GM12878 (cell line): Measurements from ENCODE around the gene CHST13. TPM values are rescaled to one million over a fixed set of nuclear protein-coding genes. Genes with fewer than 3 reads are reported as not detected.
A peak's percentile ranks its signal among the peaks of the same experiment; 100 is the strongest.

Source experiments
- ATAC-seq: fragments of 200-7000 bp; cut with Tn5 transposase; 3 replicates; pipeline ENCODE4 v1.9.1; 2020; ENCODE audit warnings: mild to moderate bottlenecking, moderate library complexity
- BruUV-seq: library from RNA; stranded (reverse); fragments of 400-500 nt; replicated peaks from 2 replicates; lab custom pipeline; 2021; lab: Mats Ljungman, UMichigan
- CTCF ChIA-PET: fragments of 300-600 bp; sonication (Branson Sonifier 250); formaldehyde crosslinking; extraction: SDS; loops from one replicate; lab custom pipeline; 2021; ENCODE audit warnings: inconsistent platforms; lab: Yijun Ruan, JAX
- POLR2A ChIA-PET: fragments of 350-600 bp; formaldehyde crosslinking; extraction: SDS; loops from one replicate; lab custom pipeline; 2021; ENCODE audit warnings: inconsistent platforms; lab: Charles Lee
- RAD21 ChIA-PET: fragments of 300-600 bp; sonication (Branson Sonifier 250); formaldehyde crosslinking; loops from one replicate; lab custom pipeline; 2023; ENCODE audit warnings: antibody characterized with exemption; ENCODE audit not compliant: unreplicated experiment; lab: Charles Lee
- SMC1A ChIA-PET: fragments of 300-600 bp; sonication (Branson Sonifier 250); formaldehyde crosslinking; loops from one replicate; lab custom pipeline; 2023; ENCODE audit not compliant: unreplicated experiment, uncharacterized antibody; lab: Charles Lee
- DNase-seq: peaks from one replicate; pipeline ENCODE4 v3.0.0-alpha.2; 2011; ENCODE audit warnings: low read depth, low spot score
- FAIRE-seq: peaks from 3 replicates; lab custom pipeline; 2011; peaks lifted over from hg19 to GRCh38; lab: Jason Lieb, UNC
- H2AFZ ChIP-seq: 2 replicates; pipeline ENCODE4 v1.6.0; 2011; ENCODE audit warnings: low read depth, low read length, control low read depth; ENCODE audit not compliant: control insufficient read depth
- H3K27ac ChIP-seq: 2 replicates; pipeline ENCODE4 v1.5.1; 2011; ENCODE audit warnings: control low read depth; ENCODE audit not compliant: control insufficient read depth, insufficient read depth
- H3K27me3 ChIP-seq, 2 experiments: replicated peaks in 1 of 2; 2 replicates each; pipeline versions ENCODE4 v1.6.0 to v1.6.1; 2011; ENCODE audit warnings: low read length in 1 of 2; ENCODE audit not compliant: control insufficient read depth in 2 of 2, insufficient read depth in 2 of 2
- H3K36me3 ChIP-seq, 2 experiments: 2 replicates each; pipeline ENCODE4 v1.5.1; 2011; ENCODE audit warnings: low read length in 1 of 2; ENCODE audit not compliant: control insufficient read depth in 2 of 2, insufficient read depth in 2 of 2
- H3K4me1 ChIP-seq: 2 replicates; pipeline ENCODE4 v1.6.1; 2011; ENCODE audit warnings: mild to moderate bottlenecking, low read length, moderate library complexity, mixed read lengths; ENCODE audit not compliant: control insufficient read depth, insufficient read depth
- H3K4me2 ChIP-seq: 2 replicates; pipeline ENCODE4 v1.6.0; 2011; ENCODE audit warnings: control low read depth; ENCODE audit not compliant: control insufficient read depth, insufficient read depth
- H3K4me3 ChIP-seq: fragments of 200-600 bp; sonication (generic); 2 replicates; pipeline ENCODE4 v1.5.1; 2016
- H3K79me2 ChIP-seq: 2 replicates; pipeline ENCODE4 v1.6.0; 2011; ENCODE audit warnings: low read length; ENCODE audit not compliant: control insufficient read depth, insufficient read depth
- H3K9ac ChIP-seq: 2 replicates; pipeline ENCODE4 v1.8.0; 2011; ENCODE audit warnings: low read length, control low read depth, mixed read lengths; ENCODE audit not compliant: control insufficient read depth, insufficient read depth
- H3K9me3 ChIP-seq: replicated peaks from 3 replicates; pipeline ENCODE4 v1.5.1; 2011; ENCODE audit warnings: mild to moderate bottlenecking, low read length; ENCODE audit not compliant: control insufficient read depth, insufficient read depth
- H4K20me1 ChIP-seq: 2 replicates; pipeline ENCODE4 v1.6.0; 2011; ENCODE audit not compliant: control insufficient read depth, insufficient read depth
- BRCA1 ChIP-seq: IDR thresholded peaks from 2 replicates; pipeline ENCODE4 v1.6.1; 2011; ENCODE audit warnings: low read depth, low read length, improper control_type of control experiment
- CREM ChIP-seq: IDR thresholded peaks from 2 replicates; pipeline ENCODE4 v1.6.1; 2014; ENCODE audit warnings: antibody characterized with exemption, low read depth
- E4F1 ChIP-seq: fragments of 450-650 bp; IDR thresholded peaks from 2 replicates; pipeline ENCODE4 v1.6.1; 2018; ENCODE audit warnings: borderline replicate concordance, mild to moderate bottlenecking; ENCODE audit not compliant: partially characterized antibody
- ELK1 ChIP-seq: IDR thresholded peaks from 2 replicates; pipeline ENCODE4 v1.6.1; 2012; ENCODE audit warnings: low read depth, low read length, improper control_type of control experiment
- EP300 ChIP-seq, 2 experiments: fragments of 150-350 bp in 1 of 2; IDR thresholded peaks; 2 replicates each; pipeline ENCODE4 v1.6.1; 2011 to 2012; ENCODE audit warnings: low read depth in 2 of 2, low read length in 2 of 2, borderline replicate concordance in 1 of 2, improper control_type of control experiment in 1 of 2, inconsistent platforms in 1 of 2; ENCODE audit not compliant: control insufficient read depth in 1 of 2
- ESRRA ChIP-seq: IDR thresholded peaks from 2 replicates; pipeline ENCODE4 v1.6.1; 2012; ENCODE audit warnings: mild to moderate bottlenecking, low read length, improper control_type of control experiment
- FOXK2 ChIP-seq: fragments of 450-650 bp; IDR thresholded peaks from 2 replicates; pipeline ENCODE4 v1.6.1; 2017; ENCODE audit warnings: mild to moderate bottlenecking, moderate library complexity
- IRF4 ChIP-seq: IDR thresholded peaks from 2 replicates; pipeline ENCODE4 v1.6.1; 2011; ENCODE audit warnings: low read depth, low read length
- LARP7 ChIP-seq: fragments of 450-650 bp; IDR thresholded peaks from 2 replicates; pipeline ENCODE4 v1.6.1; 2017; ENCODE audit warnings: mild to moderate bottlenecking
- MTA2 ChIP-seq: fragments of 450-650 bp; IDR thresholded peaks from 2 replicates; pipeline ENCODE4 v1.6.1; 2016; ENCODE audit warnings: low read depth, mild to moderate bottlenecking, moderate library complexity
- SMAD1 ChIP-seq: fragments of 450-650 bp; IDR thresholded peaks from 2 replicates; pipeline ENCODE4 v1.6.1; 2018; ENCODE audit warnings: mild to moderate bottlenecking, low read depth; ENCODE audit not compliant: partially characterized antibody
- SP1 ChIP-seq: IDR thresholded peaks from one replicate; pipeline ENCODE4 v1.6.1; 2011; ENCODE audit warnings: low read depth, low read length
- SRF ChIP-seq, 2 experiments: IDR thresholded peaks; 2 replicates each; pipeline ENCODE4 v1.6.1; 2011; ENCODE audit warnings: low read depth in 2 of 2, low read length in 2 of 2, mild to moderate bottlenecking in 1 of 2, moderate library complexity in 1 of 2
- YBX1 ChIP-seq: fragments of 450-650 bp; IDR thresholded peaks from 2 replicates; pipeline ENCODE4 v1.6.1; 2016; ENCODE audit warnings: antibody characterized with exemption
- ZNF274 ChIP-seq: IDR thresholded peaks from one replicate; pipeline ENCODE4 v1.8.0; 2011; ENCODE audit not compliant: insufficient read length, insufficient read depth
- WGBS: methylation state at CpG from one replicate; pipeline ENCODE4 v1.1.6; 2016; ENCODE audit warnings: low lambda C conversion rate; ENCODE audit not compliant: insufficient replicate concordance, insufficient coverage; ENCODE audit errors: missing lambda C conversion rate; 5-methylcytosine and 5-hydroxymethylcytosine counted together
- in situ Hi-C: fragments of 300-500 bp; cut with MboI; formaldehyde crosslinking; loops from 9 replicates; pipeline ENCODE4 v1.14.3; 2018; ENCODE audit warnings: mixed read lengths
- intact Hi-C: fragments of 100-400 bp; cut with micrococcal nuclease; formaldehyde crosslinking; loops from one replicate; pipeline ENCODE4 v1.14.2; 2022; ENCODE audit not compliant: unreplicated experiment
- polyA plus RNA-seq, 11 experiments: library from polyadenylated mRNA; depleted of rRNA in 4 of 11; unstranded in 6 of 11; stranded (reverse) in 5 of 11; fragments of >200 nt; fragmentation: Nextera tagmentation in 4 of 11; fragmentation: Illumina TruSeq in 1 of 11; extraction: Ambion mirVana in 4 of 11; extraction: Trizol in 1 of 11; gene quantifications; 1 replicate in 1 of 11; 2 replicates in 10 of 11; pipeline versions ENCODE4 v1.2.1 to v1.2.3, GENCODE V29; 2011 to 2016; ENCODE audit warnings: inconsistent platforms in 2 of 11, missing spikeins in 2 of 11, low read depth in 1 of 11
- total RNA-seq, 4 experiments: library from RNA; depleted of rRNA in 3 of 4; stranded (reverse); fragments of >200 nt in 3 of 4; fragmentation: Illumina TruSeq in 1 of 4; extraction: Trizol in 1 of 4; gene quantifications; 2 replicates each; pipeline versions ENCODE4 v1.2.1 to v1.2.3, GENCODE V29; 2013 to 2021

Gene CHST13
- total and polyA plus RNA-seq, 10 of the 15 experiments (the other 5 are each of a cell fraction or from before 2014, with no cell fraction given) = not detected

GRCh38 chr3:126528800-126529541, 5.0 kb downstream of the CHST13 start:
- in situ Hi-C loops = no loop called here
- SMC1A ChIA-PET = no interaction called here
- ATAC-seq (no peak), DNase-seq (no peak), FAIRE-seq (no peak)
- no peak overlapping the region; the same call in 1 of the 2 replicates for H2AFZ ChIP-seq
- no peak overlapping the region for H3K27ac ChIP-seq
- CTCF ChIA-PET = no interaction called here
- no peaks in the 10 kb centered on the region for H3K9me3 ChIP-seq
- intact Hi-C loops = no loop called here
- no TSS peak for BruUV-seq
- H3K4me1 ChIP-seq = no peaks in the 10 kb centered on the region
- no peaks in the 10 kb centered on the region for H3K36me3 ChIP-seq
- WGBS = 41% methylated on average over 14 of the region's 14 CpGs
- H3K79me2 ChIP-seq = no peaks in the 10 kb centered on the region
- no peak overlapping the region for H3K9ac ChIP-seq
- H3K27me3 ChIP-seq = no peaks in the 10 kb centered on the region
- POLR2A ChIA-PET = no interaction called here
- no peak for TF ChIP-seq SP1
- no peak for TF ChIP-seq E4F1
- H4K20me1 ChIP-seq = no peaks in the 10 kb centered on the region
- H3K4me3 ChIP-seq = no peak overlapping the region
- H3K4me2 ChIP-seq = no peak overlapping the region
- RAD21 ChIA-PET = no interaction called here

GRCh38 chr3:126529585-126530170, 5.7 kb downstream of the CHST13 start:
- intact Hi-C loops = no loop called here
- CTCF ChIA-PET = no interaction called here
- no peak for ATAC-seq

More at GRCh38 chr3:126529585-126530170, 5.7 kb downstream of the CHST13 start:
- Histone ChIP-seq H3K4me3 (no peak overlapping the region), H3K27me3 (no peaks in the 10 kb centered on the region), H3K9ac (no peak overlapping the region), H3K27ac (no peak overlapping the region), H2AFZ (peak overlapping the region; percentile 17; the same call in 1 of the 2 replicates), H3K79me2 (no peaks in the 10 kb centered on the region), H4K20me1 (no peaks in the 10 kb centered on the region), H3K4me2 (no peak overlapping the region), H3K36me3 (no peaks in the 10 kb centered on the region), H3K4me1 (no peaks in the 10 kb centered on the region), H3K9me3 (no peaks in the 10 kb centered on the region)
- 10% methylated on average over 5 of the region's 7 CpGs for whole genome bisulfite sequencing
- FAIRE-seq (no peak), DNase-seq (no peak)
- BruUV-seq = no TSS peak
- no peak for TF ChIP-seq LARP7
- no peak for TF ChIP-seq SRF (IDR thresholded peaks at IDR 0.05; ENCODE audit: low read depth in 2 of 2, low read length in 2 of 2)
- no peak for TF ChIP-seq SMAD1
- no peak for TF ChIP-seq IRF4
- no peak for TF ChIP-seq FOXK2
- no peak for TF ChIP-seq EP300 (IDR thresholded peaks at IDR 0.05; ENCODE audit: borderline replicate concordance in 1 of 2, control insufficient read depth in 1 of 2, low read depth in 2 of 2, low read length in 2 of 2)
- no peak for TF ChIP-seq BRCA1
- no peak for TF ChIP-seq MTA2
- no peak for TF ChIP-seq ESRRA
- no peak for TF ChIP-seq YBX1
- TF ChIP-seq ZNF274 = no peak
- no peak for TF ChIP-seq CREM
- no peak for TF ChIP-seq ELK1
- ChIA-PET SMC1A (no interaction called here), POLR2A (no interaction called here), RAD21 (no interaction called here)
- in situ Hi-C loops = no loop called here
